ENCODE data around the gene SMO. TPM values are rescaled to one million over a fixed set of nuclear protein-coding genes. Genes with fewer than 3 reads are reported as not detected.

SMO gene
- polyA plus RNA-seq (ENCODE audit: insufficient read length in 3 of 3), result 100 to 1,000 TPM in 2 of 3 donors, 10 to 100 TPM in 1; 96.2 to 110 (median 101) TPM

GRCh38 chr7:129188372-129188891 is at the start of gene SMO:
Gene SMO, plus strand, starts transcription at chr7:129188633. Its CDS starts 519 bp downstream, at chr7:129189152.
- peak in 2 of 3 donors; percentile 81 to 86 for DNase-seq (ENCODE audit: low read depth in 3 of 3, low spot score in 2 of 3)

GRCh38 chr7:129143724-129144094 is 44.7 kb upstream of the SMO start:
- no peak for DNase-seq (ENCODE audit: low read depth in 3 of 3, low spot score in 2 of 3)

GRCh38 chr7:129144095-129144833 is 44.2 kb upstream of the SMO start, which contains the start of gene TSPAN33:
Gene TSPAN33, plus strand, starts transcription at chr7:129144707. Its CDS starts 274 bp downstream, at chr7:129144981.
- DNase-seq (ENCODE audit: low read depth in 3 of 3, low spot score in 2 of 3), result peak in 1 of 3 donors; percentile 72

- no peak for DNase-seq (ENCODE audit: low read depth in 3 of 3, low spot score in 2 of 3)
Measured at GRCh38 chr7:129144834-129145668, 43.4 kb upstream of the SMO start.

GRCh38 chr7:129146237-129146979 is 42.0 kb upstream of the SMO start:
- DNase-seq (ENCODE audit: low read depth in 3 of 3, low spot score in 2 of 3), result no peak

- no peak for DNase-seq (ENCODE audit: low read depth in 3 of 3, low spot score in 2 of 3)
Measured at GRCh38 chr7:129147731-129148130, 40.7 kb upstream of the SMO start.

- DNase-seq (ENCODE audit: low read depth in 3 of 3, low spot score in 2 of 3), result no peak
Measured at GRCh38 chr7:129149511-129149910, 38.9 kb upstream of the SMO start.

GRCh38 chr7:129150199-129150996 is 38.0 kb upstream of the SMO start:
- DNase-seq (ENCODE audit: low read depth in 3 of 3, low spot score in 2 of 3), result no peak

GRCh38 chr7:129157651-129158050 is 30.8 kb upstream of the SMO start:
- no peak for DNase-seq (ENCODE audit: low read depth in 3 of 3, low spot score in 2 of 3)

GRCh38 chr7:129159539-129159938 is 28.9 kb upstream of the SMO start:
- no peak for DNase-seq (ENCODE audit: low read depth in 3 of 3, low spot score in 2 of 3)

GRCh38 chr7:129160161-129160905 is 28.1 kb upstream of the SMO start:
- DNase-seq (ENCODE audit: low read depth in 3 of 3, low spot score in 2 of 3), result peak in 1 of 3 donors; percentile 23

GRCh38 chr7:129161524-129162225 is 26.8 kb upstream of the SMO start:
- peak in 1 of 3 donors; percentile 19 for DNase-seq (ENCODE audit: low read depth in 3 of 3, low spot score in 2 of 3)

- DNase-seq (ENCODE audit: low read depth in 3 of 3, low spot score in 2 of 3), result no peak
Measured at GRCh38 chr7:129162732-129163131, 25.7 kb upstream of the SMO start.

- DNase-seq (ENCODE audit: low read depth in 3 of 3, low spot score in 2 of 3), result peak in 1 of 3 donors; percentile 39
Measured at GRCh38 chr7:129163875-129164544, 24.4 kb upstream of the SMO start.

GRCh38 chr7:129166745-129167144 is 21.7 kb upstream of the SMO start:
- DNase-seq (ENCODE audit: low read depth in 3 of 3, low spot score in 2 of 3), result no peak

GRCh38 chr7:129167817-129168216 is 20.6 kb upstream of the SMO start:
- DNase-seq (ENCODE audit: low read depth in 3 of 3, low spot score in 2 of 3), result no peak

- DNase-seq (ENCODE audit: low read depth in 3 of 3, low spot score in 2 of 3), result peak in 1 of 3 donors; percentile 16
Measured at GRCh38 chr7:129168231-129169021, 20.0 kb upstream of the SMO start.

Data from right renal cortex interstitium (tissue), 3 donors.